Neural cell (in vitro differentiated cells): ENCODE data around the gene RABIF. TPM values are rescaled to one million over a fixed set of nuclear protein-coding genes. Genes with fewer than 3 reads are reported as not detected.

ENCODE experiments used
- H2AFZ ChIP-seq: fragments of 200-600, 300-800 bp; sonication (generic), shearing (Covaris generic); 2 replicates; pipeline ENCODE4 v1.6.0; 2014; ENCODE audit warnings: low read depth, mild to moderate bottlenecking, antibody characterized with exemption, low read length, moderate library complexity
- H3F3A ChIP-seq: fragments of 200-600 bp; shearing (Covaris generic); 2 replicates; pipeline ENCODE4 v1.6.1; 2016; ENCODE audit warnings: mild to moderate bottlenecking, moderate library complexity, mixed read lengths, antibody characterized with exemption, low read length; ENCODE audit not compliant: insufficient read depth, poor library complexity, severe bottlenecking
- H3K27ac ChIP-seq: fragments of 200-600, 300-800 bp; sonication (generic), shearing (Covaris generic); 2 replicates; pipeline ENCODE4 v1.5.1; 2014; ENCODE audit warnings: mild to moderate bottlenecking, low read length, moderate library complexity
- H3K27me3 ChIP-seq: fragments of 300-800, 200-600 bp; sonication (generic), shearing (Covaris generic); 2 replicates; pipeline ENCODE4 v1.6.0; 2014; ENCODE audit warnings: mild to moderate bottlenecking, low read depth, low read length, moderate library complexity; ENCODE audit not compliant: insufficient read depth
- H3K36me3 ChIP-seq: fragments of 300-800, 200-600 bp; sonication (generic), shearing (Covaris generic); 2 replicates; pipeline ENCODE4 v1.5.1; 2014; ENCODE audit warnings: mild to moderate bottlenecking, antibody characterized with exemption, low read length, moderate library complexity; ENCODE audit not compliant: insufficient read depth
- H3K4me2 ChIP-seq: fragments of 300-800, 200-600 bp; sonication (generic), shearing (Covaris generic); 2 replicates; pipeline ENCODE4 v1.6.0; 2014; ENCODE audit warnings: mild to moderate bottlenecking, low read length
- H3K4me3 ChIP-seq: fragments of 300-800, 200-600 bp; sonication (generic), shearing (Covaris generic); 2 replicates; pipeline ENCODE4 v1.5.1; 2014; ENCODE audit warnings: mild to moderate bottlenecking, low read length, moderate library complexity
- H3K79me2 ChIP-seq: fragments of 200-600 bp; shearing (Covaris generic); replicated peaks from 2 replicates; pipeline ENCODE4 v1.6.0; 2014; ENCODE audit warnings: mild to moderate bottlenecking, low read length, moderate library complexity; ENCODE audit not compliant: insufficient read depth
- H3K9ac ChIP-seq: fragments of 300-800, 200-600 bp; sonication (generic), shearing (Covaris generic); 2 replicates; pipeline ENCODE4 v1.6.1; 2016; ENCODE audit warnings: mild to moderate bottlenecking, low read length, mixed read lengths
- H3K9me2 ChIP-seq: fragments of 200-600 bp; shearing (Covaris generic); 2 replicates; pipeline ENCODE4 v1.6.1; 2016; ENCODE audit warnings: mild to moderate bottlenecking, low read length, mixed read lengths; ENCODE audit not compliant: insufficient read depth
- H3K9me3 ChIP-seq: fragments of 200-600, 300-800 bp; sonication (generic), shearing (Covaris generic); 2 replicates; pipeline ENCODE4 v1.6.1; 2016; ENCODE audit warnings: mild to moderate bottlenecking, mixed run types, low read length, moderate library complexity, mixed read lengths
- H4K20me1 ChIP-seq: fragments of 200-600 bp; shearing (Covaris generic); 2 replicates; pipeline ENCODE4 v1.6.1; 2016; ENCODE audit warnings: mild to moderate bottlenecking, mixed run types; ENCODE audit not compliant: insufficient read depth
- EP300 ChIP-seq: fragments of 450-650 bp; conservative IDR thresholded peaks from 2 replicates; pipeline ENCODE4 v1.6.1; 2014; ENCODE audit warnings: antibody characterized with exemption, mild to moderate bottlenecking, moderate library complexity; ENCODE audit not compliant: poor library complexity, severe bottlenecking
- EZH2 ChIP-seq: fragments of 200-600, 300-800 bp; shearing (Covaris generic), sonication (generic); IDR thresholded peaks from 2 replicates; pipeline ENCODE4 v1.6.1; 2014; ENCODE audit warnings: antibody characterized with exemption, low read length, borderline replicate concordance, mild to moderate bottlenecking; ENCODE audit not compliant: insufficient read depth, poor library complexity, severe bottlenecking
- MXI1 ChIP-seq: fragments of 450-650 bp; conservative IDR thresholded peaks from 2 replicates; pipeline ENCODE4 v1.6.1; 2014; ENCODE audit warnings: antibody characterized with exemption, mild to moderate bottlenecking; ENCODE audit not compliant: poor library complexity, severe bottlenecking
- POLR2AphosphoS5 ChIP-seq: IDR thresholded peaks from 2 replicates; pipeline ENCODE4 v1.6.1; 2012
- RAD21 ChIP-seq: fragments of 450-650 bp; conservative IDR thresholded peaks from 2 replicates; pipeline ENCODE4 v1.6.1; 2014; ENCODE audit warnings: antibody characterized with exemption, mild to moderate bottlenecking, moderate library complexity
- SMC3 ChIP-seq: fragments of 450-650 bp; conservative IDR thresholded peaks from 2 replicates; pipeline ENCODE4 v1.6.1; 2014; ENCODE audit warnings: antibody characterized with exemption, mild to moderate bottlenecking, moderate library complexity; ENCODE audit not compliant: poor library complexity
- TAF1 ChIP-seq: IDR thresholded peaks from 2 replicates; pipeline ENCODE4 v1.6.1; 2012; ENCODE audit warnings: low read depth
- polyA plus RNA-seq: library from polyadenylated mRNA; depleted of rRNA; stranded (reverse); fragments of >200 nt; gene quantifications from 2 replicates; pipeline ENCODE4 v1.2.3, GENCODE V29; 2014
- TF ChIP-seq, protein P1 (sequence below): fragments of 450-650 bp; IDR thresholded peaks from 2 replicates; pipeline ENCODE4 v1.5.1; 2014; ENCODE audit warnings: antibody characterized with exemption, mild to moderate bottlenecking, moderate library complexity; ENCODE audit not compliant: poor library complexity, severe bottlenecking
- TF ChIP-seq, protein P2 (sequence below): IDR thresholded peaks from 2 replicates; pipeline ENCODE4 v1.6.1; 2012; ENCODE audit warnings: borderline replicate concordance

RABIF gene
- polyA plus RNA-seq, 1 donor from 2014 or later, result 13.3 TPM

DNA sequence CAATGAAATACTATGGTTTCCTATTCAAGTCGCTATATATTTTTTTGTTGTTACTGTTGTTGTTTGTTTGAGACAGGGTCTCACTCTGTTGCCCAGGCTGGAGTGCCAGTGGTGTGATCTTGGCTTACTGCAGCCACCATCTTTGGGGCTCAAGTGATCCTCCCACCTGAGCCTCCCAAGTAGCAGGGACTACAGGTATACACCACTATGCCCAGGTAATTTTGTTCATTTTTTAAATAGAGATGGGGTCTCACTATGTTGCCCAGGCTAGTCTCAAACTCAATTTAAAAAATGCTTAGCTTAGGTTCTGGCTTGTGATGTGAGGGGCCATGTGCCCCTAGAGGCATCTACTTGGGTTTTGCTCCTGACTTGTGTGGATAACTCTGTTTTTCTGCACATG lies 9.8 kb downstream of the RABIF start:
- no peaks in the 10 kb centered on the region for H3K27me3 ChIP-seq
- H3K4me2 ChIP-seq, result no peak overlapping the region
- no peak overlapping the region for H3K4me3 ChIP-seq
- H3K36me3 ChIP-seq, result peaks cover 9% of the 10 kb centered on the region
- no peak overlapping the region for H3K27ac ChIP-seq
- H2AFZ ChIP-seq, result no peak overlapping the region
- H3K79me2 ChIP-seq, result peaks cover 14% of the 10 kb centered on the region
- TF ChIP-seq EP300 (no peak), TAF1 (no peak), SMC3 (no peak), MXI1 (no peak), RAD21 (no peak), EZH2 (no peak), POLR2AphosphoS5 (no peak)
- TF ChIP-seq, protein P1, sequence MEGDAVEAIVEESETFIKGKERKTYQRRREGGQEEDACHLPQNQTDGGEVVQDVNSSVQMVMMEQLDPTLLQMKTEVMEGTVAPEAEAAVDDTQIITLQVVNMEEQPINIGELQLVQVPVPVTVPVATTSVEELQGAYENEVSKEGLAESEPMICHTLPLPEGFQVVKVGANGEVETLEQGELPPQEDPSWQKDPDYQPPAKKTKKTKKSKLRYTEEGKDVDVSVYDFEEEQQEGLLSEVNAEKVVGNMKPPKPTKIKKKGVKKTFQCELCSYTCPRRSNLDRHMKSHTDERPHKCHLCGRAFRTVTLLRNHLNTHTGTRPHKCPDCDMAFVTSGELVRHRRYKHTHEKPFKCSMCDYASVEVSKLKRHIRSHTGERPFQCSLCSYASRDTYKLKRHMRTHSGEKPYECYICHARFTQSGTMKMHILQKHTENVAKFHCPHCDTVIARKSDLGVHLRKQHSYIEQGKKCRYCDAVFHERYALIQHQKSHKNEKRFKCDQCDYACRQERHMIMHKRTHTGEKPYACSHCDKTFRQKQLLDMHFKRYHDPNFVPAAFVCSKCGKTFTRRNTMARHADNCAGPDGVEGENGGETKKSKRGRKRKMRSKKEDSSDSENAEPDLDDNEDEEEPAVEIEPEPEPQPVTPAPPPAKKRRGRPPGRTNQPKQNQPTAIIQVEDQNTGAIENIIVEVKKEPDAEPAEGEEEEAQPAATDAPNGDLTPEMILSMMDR, result no peak
- TF ChIP-seq, protein P2, sequence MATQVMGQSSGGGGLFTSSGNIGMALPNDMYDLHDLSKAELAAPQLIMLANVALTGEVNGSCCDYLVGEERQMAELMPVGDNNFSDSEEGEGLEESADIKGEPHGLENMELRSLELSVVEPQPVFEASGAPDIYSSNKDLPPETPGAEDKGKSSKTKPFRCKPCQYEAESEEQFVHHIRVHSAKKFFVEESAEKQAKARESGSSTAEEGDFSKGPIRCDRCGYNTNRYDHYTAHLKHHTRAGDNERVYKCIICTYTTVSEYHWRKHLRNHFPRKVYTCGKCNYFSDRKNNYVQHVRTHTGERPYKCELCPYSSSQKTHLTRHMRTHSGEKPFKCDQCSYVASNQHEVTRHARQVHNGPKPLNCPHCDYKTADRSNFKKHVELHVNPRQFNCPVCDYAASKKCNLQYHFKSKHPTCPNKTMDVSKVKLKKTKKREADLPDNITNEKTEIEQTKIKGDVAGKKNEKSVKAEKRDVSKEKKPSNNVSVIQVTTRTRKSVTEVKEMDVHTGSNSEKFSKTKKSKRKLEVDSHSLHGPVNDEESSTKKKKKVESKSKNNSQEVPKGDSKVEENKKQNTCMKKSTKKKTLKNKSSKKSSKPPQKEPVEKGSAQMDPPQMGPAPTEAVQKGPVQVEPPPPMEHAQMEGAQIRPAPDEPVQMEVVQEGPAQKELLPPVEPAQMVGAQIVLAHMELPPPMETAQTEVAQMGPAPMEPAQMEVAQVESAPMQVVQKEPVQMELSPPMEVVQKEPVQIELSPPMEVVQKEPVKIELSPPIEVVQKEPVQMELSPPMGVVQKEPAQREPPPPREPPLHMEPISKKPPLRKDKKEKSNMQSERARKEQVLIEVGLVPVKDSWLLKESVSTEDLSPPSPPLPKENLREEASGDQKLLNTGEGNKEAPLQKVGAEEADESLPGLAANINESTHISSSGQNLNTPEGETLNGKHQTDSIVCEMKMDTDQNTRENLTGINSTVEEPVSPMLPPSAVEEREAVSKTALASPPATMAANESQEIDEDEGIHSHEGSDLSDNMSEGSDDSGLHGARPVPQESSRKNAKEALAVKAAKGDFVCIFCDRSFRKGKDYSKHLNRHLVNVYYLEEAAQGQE, result no peak
- H4K20me1 ChIP-seq, result no peaks in the 10 kb centered on the region
- H3K9ac ChIP-seq, result no peak overlapping the region
- H3K9me3 ChIP-seq, result no peaks in the 10 kb centered on the region
- H3F3A ChIP-seq, result no peaks in the 10 kb centered on the region
- no peaks in the 10 kb centered on the region for H3K9me2 ChIP-seq

DNA sequence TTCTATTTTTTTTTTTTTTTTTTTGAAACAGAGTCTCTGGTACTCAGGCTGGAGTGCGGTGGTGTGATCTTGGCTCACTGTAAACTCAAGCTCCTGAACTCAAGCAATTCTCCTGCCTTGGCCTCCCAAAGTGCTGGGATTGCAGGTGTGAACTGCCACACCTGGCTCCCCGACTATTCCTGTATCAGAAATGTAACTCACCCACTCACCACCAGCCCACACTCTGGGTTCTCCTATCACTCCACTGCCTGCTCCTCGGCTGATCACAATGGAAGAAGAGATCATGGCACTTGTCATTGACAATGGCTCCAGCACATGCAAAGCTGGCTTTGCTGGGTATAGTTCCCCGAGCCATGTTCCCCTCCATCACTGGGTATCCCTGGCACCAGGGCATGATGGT lies 15.9 kb downstream of the RABIF start:
- no peaks in the 10 kb centered on the region for H3K9me2 ChIP-seq
- H3K9ac ChIP-seq, result no peak overlapping the region
- H3K27me3 ChIP-seq, result no peaks in the 10 kb centered on the region
- H3K4me3 ChIP-seq, result no peak overlapping the region
- no peak overlapping the region for H3K27ac ChIP-seq
- H3K36me3 ChIP-seq, result no peaks in the 10 kb centered on the region
- no peak overlapping the region for H2AFZ ChIP-seq
- H3K9me3 ChIP-seq, result no peaks in the 10 kb centered on the region
- no peaks in the 10 kb centered on the region for H3K79me2 ChIP-seq
- H3F3A ChIP-seq, result no peaks in the 10 kb centered on the region
- H3K4me2 ChIP-seq, result no peak overlapping the region
- TF ChIP-seq, protein P2, result no peak
- TF ChIP-seq EP300, result no peak
- no peak for TF ChIP-seq POLR2AphosphoS5
- TF ChIP-seq, protein P1, result no peak
- no peaks in the 10 kb centered on the region for H4K20me1 ChIP-seq
